Activated CD4-positive, alpha-beta T cell treated with anti-CD3 and anti-CD28 coated beads, Interleukin-2, amount 10 ng/mL, durations not matched to agents 7 days and 5 days (primary cell): Measurements from ENCODE around the gene KSR1. TPM values are rescaled to one million over a fixed set of nuclear protein-coding genes. Genes with fewer than 3 reads are reported as not detected.
"Not testable (repeated sequence)": the region's sequence is repeated elsewhere in the genome, so short reads cannot be mapped to it uniquely, and the experiment has no call there.

ENCODE experiments used
- CTCF ChIA-PET: fragments of 350-600 bp; sonication (Branson Sonifier 250); formaldehyde crosslinking; loops from one replicate; lab custom pipeline; 2021; ENCODE audit warnings: antibody characterized with exemption; lab: Charles Lee
- POLR2A ChIA-PET: fragments of 350-600 bp; sonication (Branson Sonifier 250); formaldehyde crosslinking; loops from one replicate; lab custom pipeline; 2021; ENCODE audit warnings: antibody characterized with exemption; lab: Charles Lee
- DNase-seq: peaks from one replicate; pipeline ENCODE4 v3.0.0-alpha.2; 2020
- H3K27ac Mint-ChIP-seq: one replicate; pipeline ENCODE4 v1.8.0; 2021; ENCODE audit warnings: mild to moderate bottlenecking, moderate library complexity, mixed read lengths
- H3K27me3 Mint-ChIP-seq: one replicate; pipeline ENCODE4 v1.8.0; 2021; ENCODE audit warnings: mixed read lengths
- H3K36me3 Mint-ChIP-seq: one replicate; pipeline ENCODE4 v1.8.0; 2021; ENCODE audit warnings: low read depth, mixed read lengths
- H3K4me1 Mint-ChIP-seq: one replicate; pipeline ENCODE4 v1.8.0; 2021; ENCODE audit warnings: mixed read lengths
- H3K4me3 Mint-ChIP-seq: one replicate; pipeline ENCODE4 v1.8.0; 2021; ENCODE audit warnings: mild to moderate bottlenecking, moderate library complexity, mixed read lengths
- H3K9me3 Mint-ChIP-seq: one replicate; pipeline ENCODE4 v1.8.0; 2021; ENCODE audit warnings: mixed read lengths
- total RNA-seq, 2 experiments: library from RNA; stranded (reverse); gene quantifications; one replicate each; pipeline ENCODE4 v1.2.3, GENCODE V29; 2021

Gene KSR1
- total RNA-seq, 2 experiments from 2014 or later = 43.1 to 45.7 TPM

- CTCF ChIA-PET = interaction anchor here (2.2 kb wide), 1 partner anchor 23 kb away, joined by 5 read pairs; no protein-coding TSS in a partner anchor
- no peak overlapping the region for H3K27ac Mint-ChIP-seq
- POLR2A ChIA-PET = interaction anchor here (0.6 kb wide), 1 partner anchor 32 kb away, joined by 7 read pairs; no protein-coding TSS in a partner anchor
- H3K4me1 Mint-ChIP-seq = no peaks in the 10 kb centered on the region
- DNase-seq = no peak
- H3K27me3 Mint-ChIP-seq = no peaks in the 10 kb centered on the region
- H3K36me3 Mint-ChIP-seq = peaks cover 24% of the 10 kb centered on the region
- H3K4me3 Mint-ChIP-seq = no peak overlapping the region
- peaks cover 12% of the 10 kb centered on the region for H3K9me3 Mint-ChIP-seq
Measured at GRCh38 chr17:27495460-27495859, 39.2 kb downstream of the KSR1 start.

- Mint-ChIP-seq H3K36me3 (peaks cover 29% of the 10 kb centered on the region), H3K9me3 (peaks cover 17% of the 10 kb centered on the region), H3K4me3 (no peak overlapping the region), H3K4me1 (no peaks in the 10 kb centered on the region), H3K27me3 (no peaks in the 10 kb centered on the region), H3K27ac (no peak overlapping the region)
- ChIA-PET CTCF (interaction anchor here (2.2 kb wide), 1 partner anchor 23 kb away, joined by 5 read pairs; no protein-coding TSS in a partner anchor), POLR2A (no interaction called here)
- no peak for DNase-seq
Measured at GRCh38 chr17:27496005-27496404, 39.8 kb downstream of the KSR1 start.

GRCh38 chr17:27496437-27496943 is 40.2 kb downstream of the KSR1 start:
- Mint-ChIP-seq H3K27ac (no peak overlapping the region), H3K4me3 (no peak overlapping the region), H3K27me3 (no peaks in the 10 kb centered on the region), H3K4me1 (no peaks in the 10 kb centered on the region), H3K9me3 (peaks cover 18% of the 10 kb centered on the region), H3K36me3 (peaks cover 30% of the 10 kb centered on the region)
- DNase-seq = no peak
- POLR2A ChIA-PET = no interaction called here
- CTCF ChIA-PET = interaction anchor here (0.7 kb wide), 1 partner anchor 104 kb away, joined by 3 read pairs; no protein-coding TSS in a partner anchor

GRCh38 chr17:27496971-27497370 is 40.7 kb downstream of the KSR1 start:
- Mint-ChIP-seq H3K27ac (no peak overlapping the region), H3K36me3 (peaks cover 34% of the 10 kb centered on the region), H3K9me3 (peaks cover 18% of the 10 kb centered on the region), H3K4me3 (no peak overlapping the region), H3K27me3 (no peaks in the 10 kb centered on the region), H3K4me1 (no peaks in the 10 kb centered on the region)
- DNase-seq = no peak
- ChIA-PET CTCF (interaction anchor here (0.6 to 0.7 kb wide), 2 partner anchors 104 to 202 kb away, joined by 3 to 4 read pairs; no protein-coding TSS in a partner anchor), POLR2A (no interaction called here)

GRCh38 chr17:27497696-27498095 is 41.4 kb downstream of the KSR1 start:
- Mint-ChIP-seq H3K9me3 (peaks cover 18% of the 10 kb centered on the region), H3K36me3 (peaks cover 35% of the 10 kb centered on the region), H3K4me3 (no peak overlapping the region), H3K27ac (no peak overlapping the region), H3K4me1 (no peaks in the 10 kb centered on the region), H3K27me3 (no peaks in the 10 kb centered on the region)
- no peak for DNase-seq
- POLR2A ChIA-PET = no interaction called here
- CTCF ChIA-PET = interaction anchor here (0.6 kb wide), 1 partner anchor 203 kb away, joined by 4 read pairs; no protein-coding TSS in a partner anchor

- H3K27me3 Mint-ChIP-seq = no peaks in the 10 kb centered on the region
Measured at GRCh38 chr17:27498615-27499309, 42.5 kb downstream of the KSR1 start.

GRCh38 chr17:27499451-27500265 is 43.4 kb downstream of the KSR1 start:
- DNase-seq = no peak
- Mint-ChIP-seq H3K4me3 (no peak overlapping the region), H3K36me3 (peaks cover 36% of the 10 kb centered on the region), H3K4me1 (no peaks in the 10 kb centered on the region), H3K9me3 (peaks cover 18% of the 10 kb centered on the region), H3K27me3 (no peaks in the 10 kb centered on the region), H3K27ac (no peak overlapping the region)
- ChIA-PET CTCF (no interaction called here), POLR2A (no interaction called here)

More at GRCh38 chr17:27498615-27499309, 42.5 kb downstream of the KSR1 start:
- Mint-ChIP-seq H3K27ac (no peak overlapping the region), H3K4me1 (no peaks in the 10 kb centered on the region), H3K4me3 (no peak overlapping the region), H3K36me3 (peaks cover 36% of the 10 kb centered on the region), H3K9me3 (peaks cover 18% of the 10 kb centered on the region)
- POLR2A ChIA-PET = no interaction called here
- no peak for DNase-seq
- CTCF ChIA-PET = no interaction called here

GRCh38 chr17:27501338-27501737 is 45.1 kb downstream of the KSR1 start:
- POLR2A ChIA-PET, H3K4me1 Mint-ChIP-seq, H3K4me3 Mint-ChIP-seq, H3K27ac Mint-ChIP-seq, DNase-seq, H3K27me3 Mint-ChIP-seq: not testable (repeated sequence)
- Mint-ChIP-seq H3K9me3 (peaks cover 18% of the 10 kb centered on the region), H3K36me3 (peaks cover 37% of the 10 kb centered on the region)
- CTCF ChIA-PET = interaction anchor here (0.9 kb wide), 1 partner anchor 10 kb away, joined by 3 read pairs; no protein-coding TSS in a partner anchor

GRCh38 chr17:27502526-27503324 is 46.5 kb downstream of the KSR1 start:
- H3K9me3 Mint-ChIP-seq = peaks cover 15% of the 10 kb centered on the region
- peaks cover 33% of the 10 kb centered on the region for H3K36me3 Mint-ChIP-seq
- H3K27me3 Mint-ChIP-seq = no peaks in the 10 kb centered on the region
- DNase-seq = no peak
- H3K4me1 Mint-ChIP-seq = peaks cover 15% of the 10 kb centered on the region
- ChIA-PET POLR2A (no interaction called here), CTCF (no interaction called here)
- no peak overlapping the region for H3K4me3 Mint-ChIP-seq
- no peak overlapping the region for H3K27ac Mint-ChIP-seq

GRCh38 chr17:27503611-27504010 is 47.4 kb downstream of the KSR1 start:
- ChIA-PET CTCF (no interaction called here), POLR2A (no interaction called here)
- H3K27ac Mint-ChIP-seq = no peak overlapping the region
- H3K9me3 Mint-ChIP-seq = peaks cover 13% of the 10 kb centered on the region
- H3K4me1 Mint-ChIP-seq = peaks cover 18% of the 10 kb centered on the region
- no peak for DNase-seq
- peaks cover 32% of the 10 kb centered on the region for H3K36me3 Mint-ChIP-seq
- H3K4me3 Mint-ChIP-seq = no peak overlapping the region
- no peaks in the 10 kb centered on the region for H3K27me3 Mint-ChIP-seq

GRCh38 chr17:27504188-27504995 is 48.1 kb downstream of the KSR1 start:
- POLR2A ChIA-PET = no interaction called here
- no peak for DNase-seq
- no peak overlapping the region for H3K27ac Mint-ChIP-seq
- H3K4me1 Mint-ChIP-seq = peaks cover 18% of the 10 kb centered on the region
- no peaks in the 10 kb centered on the region for H3K27me3 Mint-ChIP-seq
- peaks cover 25% of the 10 kb centered on the region for H3K36me3 Mint-ChIP-seq
- H3K4me3 Mint-ChIP-seq = no peak overlapping the region
- CTCF ChIA-PET = interaction anchor here (0.9 to 1.4 kb wide), 2 partner anchors 11 to 18 kb away, joined by 3 read pairs; no protein-coding TSS in a partner anchor
- H3K9me3 Mint-ChIP-seq = peaks cover 11% of the 10 kb centered on the region
